AG04449 (cell line): Measurements from ENCODE around the gene MAPK11.

Experiments
- CTCF ChIA-PET: fragments of 350-600 bp; formaldehyde crosslinking; extraction: SDS; loops from one replicate; lab custom pipeline; 2021; ENCODE audit warnings: antibody characterized with exemption; lab: Yijun Ruan, JAX
- POLR2A ChIA-PET: fragments of 400-600, 350-600 bp; formaldehyde crosslinking; extraction: SDS; loops from one replicate; lab custom pipeline; 2020; ENCODE audit warnings: antibody characterized with exemption, inconsistent platforms; lab: Yijun Ruan, JAX
- DNase-seq: peaks from one replicate; pipeline ENCODE4 v3.0.0-alpha.2; 2010; ENCODE audit warnings: low read depth, low spot score
- H3K4me3 ChIP-seq: 2 replicates; pipeline ENCODE4 v1.5.1; 2011; ENCODE audit warnings: low read depth, mild to moderate bottlenecking, control low read depth, low read length
- TF ChIP-seq, protein P1 (sequence below): IDR thresholded peaks from one replicate; pipeline ENCODE4 v1.5.1; 2011; ENCODE audit warnings: mild to moderate bottlenecking, moderate library complexity, low read length, control low read depth, inconsistent platforms; ENCODE audit not compliant: insufficient read depth; ENCODE audit errors: missing control alignments

Gene MAPK11

DNA sequence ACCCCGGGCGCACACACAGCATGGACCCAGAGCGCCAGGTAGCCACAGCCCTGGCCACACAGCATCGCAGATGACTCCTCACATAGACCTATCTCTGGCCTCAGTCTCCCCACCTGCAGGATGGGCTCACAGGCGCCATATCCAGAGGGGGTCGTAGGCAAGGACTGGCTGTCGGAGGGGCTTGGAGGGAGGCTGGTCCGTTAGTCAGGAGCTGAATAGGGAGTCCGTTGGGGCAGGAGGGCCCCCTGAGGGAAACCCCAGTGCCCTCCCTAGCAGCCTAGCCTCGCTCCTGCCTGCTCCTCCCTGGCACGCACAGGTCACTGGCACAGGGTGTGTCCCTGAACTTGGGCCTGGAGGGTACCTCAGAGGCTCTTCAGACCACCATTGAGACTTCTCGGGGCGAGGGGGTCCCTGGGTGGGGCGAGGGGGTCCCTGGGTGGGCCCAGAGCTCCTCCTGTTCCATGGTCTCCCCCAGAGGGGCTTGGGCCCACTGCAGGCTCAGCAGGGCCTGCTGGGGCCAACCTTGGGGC lies 35.3 kb upstream of the MAPK11 start:
- ChIA-PET CTCF (interaction anchor here (1.1 to 4.0 kb wide), 11 partner anchors 11 to 220 kb away, joined by 3 to 24 read pairs (median 5); partner anchors contain the start of genes HDAC10 and SCO2), POLR2A (interaction anchor here (0.5 to 4.7 kb wide), 9 partner anchors 9 to 220 kb away, joined by 3 to 43 read pairs (median 3); partner anchors contain the start of genes MAPK12 and SCO2)
- no peak for DNase-seq

GRCh38 chr22:50304528-50305392 lies 34.6 kb upstream of the MAPK11 start:
- H3K4me3 ChIP-seq, result peak overlapping the region; percentile 89
- TF ChIP-seq, protein P1, sequence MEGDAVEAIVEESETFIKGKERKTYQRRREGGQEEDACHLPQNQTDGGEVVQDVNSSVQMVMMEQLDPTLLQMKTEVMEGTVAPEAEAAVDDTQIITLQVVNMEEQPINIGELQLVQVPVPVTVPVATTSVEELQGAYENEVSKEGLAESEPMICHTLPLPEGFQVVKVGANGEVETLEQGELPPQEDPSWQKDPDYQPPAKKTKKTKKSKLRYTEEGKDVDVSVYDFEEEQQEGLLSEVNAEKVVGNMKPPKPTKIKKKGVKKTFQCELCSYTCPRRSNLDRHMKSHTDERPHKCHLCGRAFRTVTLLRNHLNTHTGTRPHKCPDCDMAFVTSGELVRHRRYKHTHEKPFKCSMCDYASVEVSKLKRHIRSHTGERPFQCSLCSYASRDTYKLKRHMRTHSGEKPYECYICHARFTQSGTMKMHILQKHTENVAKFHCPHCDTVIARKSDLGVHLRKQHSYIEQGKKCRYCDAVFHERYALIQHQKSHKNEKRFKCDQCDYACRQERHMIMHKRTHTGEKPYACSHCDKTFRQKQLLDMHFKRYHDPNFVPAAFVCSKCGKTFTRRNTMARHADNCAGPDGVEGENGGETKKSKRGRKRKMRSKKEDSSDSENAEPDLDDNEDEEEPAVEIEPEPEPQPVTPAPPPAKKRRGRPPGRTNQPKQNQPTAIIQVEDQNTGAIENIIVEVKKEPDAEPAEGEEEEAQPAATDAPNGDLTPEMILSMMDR, result no peak
- ChIA-PET POLR2A (interaction anchor here (0.5 to 4.7 kb wide), 4 partner anchors 11 to 221 kb away, joined by 3 to 43 read pairs (median 3); partner anchors contain the start of gene SCO2), CTCF (interaction anchor here (0.7 to 4.0 kb wide), 11 partner anchors 10 to 62 kb away, joined by 3 to 24 read pairs (median 5); no protein-coding TSS in a partner anchor)
- no peak for DNase-seq

More for the DNA sequence above, 35.3 kb upstream of the MAPK11 start:
- peak overlapping the region; percentile 89 for H3K4me3 ChIP-seq
- TF ChIP-seq, protein P1, result no peak

GRCh38 chr22:50303848-50304527 lies 33.8 kb upstream of the MAPK11 start:
- peak overlapping the region; percentile 8; the same call in 1 of the 2 replicates for H3K4me3 ChIP-seq
- DNase-seq, result no peak
- ChIA-PET POLR2A (interaction anchor here (1.2 to 4.7 kb wide), 2 partner anchors 10 to 48 kb away, joined by 3 to 43 read pairs; no protein-coding TSS in a partner anchor), CTCF (interaction anchor here (0.7 to 4.0 kb wide), 9 partner anchors 10 to 38 kb away, joined by 3 to 24 read pairs (median 5); no protein-coding TSS in a partner anchor)
- TF ChIP-seq, protein P1, result peak; percentile 11

- no peak for DNase-seq
- ChIA-PET CTCF (interaction anchor here (1.3 to 4.0 kb wide), 7 partner anchors 10 to 38 kb away, joined by 3 to 24 read pairs (median 6); no protein-coding TSS in a partner anchor), POLR2A (interaction anchor here (4.7 kb wide), 1 partner anchor 10 kb away, joined by 43 read pairs; no protein-coding TSS in a partner anchor)
- TF ChIP-seq, protein P1, result no peak
- H3K4me3 ChIP-seq, result no peak overlapping the region
Observed at GRCh38 chr22:50303515-50303847, 33.3 kb upstream of the MAPK11 start.

DNA sequence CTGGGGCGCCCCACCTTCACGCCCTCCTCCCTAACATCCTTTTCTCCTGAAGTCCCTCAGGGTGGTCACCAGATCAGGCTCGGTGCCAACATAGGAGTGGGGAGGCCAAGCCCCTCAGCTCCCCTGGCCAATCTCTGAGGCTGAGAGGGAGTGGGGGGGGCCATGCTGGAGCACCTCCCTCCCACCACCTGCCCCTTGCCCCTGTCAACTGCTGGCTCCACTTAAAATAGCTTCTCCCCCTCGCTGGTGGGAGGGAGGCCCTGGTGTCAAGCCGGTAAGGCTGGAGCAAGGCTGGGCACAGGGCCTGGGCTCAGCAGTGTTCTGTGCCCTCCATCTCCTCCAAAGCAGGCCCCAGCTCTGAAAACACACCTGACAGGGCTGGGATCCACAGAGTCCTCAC lies 32.4 kb upstream of the MAPK11 start:
- no peak for DNase-seq
- CTCF ChIA-PET, result interaction anchor here (0.9 to 2.5 kb wide), 8 partner anchors 9 to 155 kb away, joined by 3 to 10 read pairs (median 5); no protein-coding TSS in a partner anchor

More for the DNA sequence above, 32.4 kb upstream of the MAPK11 start:
- TF ChIP-seq, protein P1, result no peak
- H3K4me3 ChIP-seq, result no peak overlapping the region
- POLR2A ChIA-PET, result interaction anchor here (1.0 to 2.2 kb wide), 3 partner anchors 10 to 30 kb away, joined by 3 to 6 read pairs (median 6); no protein-coding TSS in a partner anchor
